Glutamatergic neuron (in vitro differentiated cells): ENCODE results near the gene ADAMTS7. TPM values are rescaled to one million over a fixed set of nuclear protein-coding genes. Genes with fewer than 3 reads are reported as not detected.
"Not testable (repeated sequence)": the region's sequence is repeated elsewhere in the genome, so short reads cannot be mapped to it uniquely, and the experiment has no call there.

Experiments
- DNase-seq: peaks from one replicate; pipeline ENCODE4 v3.0.0; 2022
- H3K27ac Mint-ChIP-seq: one replicate; pipeline ENCODE4 v1.8.0; 2020; ENCODE audit warnings: mild to moderate bottlenecking, mixed read lengths, inconsistent platforms; ENCODE audit not compliant: unreplicated experiment
- H3K27me3 Mint-ChIP-seq: one replicate; pipeline ENCODE4 v1.8.0; 2020; ENCODE audit warnings: mild to moderate bottlenecking, moderate library complexity, mixed read lengths, inconsistent platforms; ENCODE audit not compliant: unreplicated experiment
- H3K36me3 Mint-ChIP-seq: one replicate; pipeline ENCODE4 v1.8.0; 2020; ENCODE audit warnings: mild to moderate bottlenecking, mixed read lengths, inconsistent platforms; ENCODE audit not compliant: unreplicated experiment
- H3K4me1 Mint-ChIP-seq: one replicate; pipeline ENCODE4 v1.8.0; 2020; ENCODE audit warnings: mild to moderate bottlenecking, low read depth, mixed read lengths, inconsistent platforms; ENCODE audit not compliant: unreplicated experiment
- H3K4me3 Mint-ChIP-seq: one replicate; pipeline ENCODE4 v1.8.0; 2020; ENCODE audit warnings: mild to moderate bottlenecking, mixed read lengths, inconsistent platforms; ENCODE audit not compliant: unreplicated experiment
- H3K9me3 Mint-ChIP-seq: one replicate; pipeline ENCODE4 v1.8.0; 2020; ENCODE audit warnings: mild to moderate bottlenecking, moderate library complexity, mixed read lengths, inconsistent platforms; ENCODE audit not compliant: unreplicated experiment
- total RNA-seq: library from RNA; stranded (reverse); fragmentation: NEBNext Ultra II Directional; extraction: Animal tissue kit (Norgen Biotek cat#: 25700); gene quantifications from one replicate; pipeline ENCODE4 v1.2.1, GENCODE V29; 2021; ENCODE audit not compliant: unreplicated experiment
- TF ChIP-seq, protein P1 (sequence below): fragments of 200-600 bp; sonication (generic); IDR thresholded peaks from one replicate; pipeline ENCODE4 v1.5.0; 2021; ENCODE audit not compliant: partially characterized antibody, unreplicated experiment

Gene ADAMTS7
- total RNA-seq, 1 donor from 2014 or later, result 181 TPM

DNA sequence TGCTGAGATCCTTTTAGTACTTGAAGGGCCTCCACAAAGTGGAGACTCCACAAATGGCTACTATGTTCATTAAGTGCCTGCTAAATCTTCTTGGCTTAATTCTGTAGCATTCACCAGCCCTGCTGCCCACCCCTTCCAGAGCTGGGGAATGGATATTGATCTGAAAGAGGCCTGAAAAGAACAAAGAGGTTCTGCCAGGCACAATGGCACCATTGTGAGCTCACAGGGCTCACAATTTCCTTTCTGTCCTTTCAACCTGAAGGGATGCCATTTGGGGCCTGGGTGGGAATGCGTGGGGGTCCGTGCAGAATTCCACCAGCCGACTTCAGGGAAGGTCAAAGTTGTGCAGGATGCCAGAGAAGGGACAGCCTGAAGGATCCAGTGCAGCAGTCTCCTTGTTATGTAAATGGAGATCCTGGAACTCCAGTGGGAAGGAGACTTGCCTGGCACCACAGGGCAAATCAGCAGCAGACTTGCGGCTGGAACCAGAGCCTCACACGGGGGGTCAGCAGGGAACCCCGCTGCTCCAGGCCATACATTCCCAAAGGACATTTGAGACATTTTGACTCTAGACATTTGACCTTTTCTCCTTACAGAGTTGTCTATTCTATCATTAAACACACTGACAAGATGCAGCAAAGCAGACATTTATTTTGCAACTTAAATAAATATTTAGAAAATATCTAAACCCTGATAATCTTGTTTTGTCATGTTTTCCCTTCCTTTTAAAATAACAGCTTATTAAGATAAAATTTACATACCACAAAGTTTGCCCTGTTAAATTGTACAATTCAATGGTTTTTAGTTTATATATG is 39.9 kb upstream of the ADAMTS7 start:
- Mint-ChIP-seq H3K9me3 (no peaks in the 10 kb centered on the region), H3K4me1 (no peaks in the 10 kb centered on the region), H3K4me3 (no peak overlapping the region), H3K36me3 (no peaks in the 10 kb centered on the region), H3K27ac (no peak overlapping the region), H3K27me3 (peaks cover 2% of the 10 kb centered on the region)
- no peak for DNase-seq
- TF ChIP-seq, protein P1, sequence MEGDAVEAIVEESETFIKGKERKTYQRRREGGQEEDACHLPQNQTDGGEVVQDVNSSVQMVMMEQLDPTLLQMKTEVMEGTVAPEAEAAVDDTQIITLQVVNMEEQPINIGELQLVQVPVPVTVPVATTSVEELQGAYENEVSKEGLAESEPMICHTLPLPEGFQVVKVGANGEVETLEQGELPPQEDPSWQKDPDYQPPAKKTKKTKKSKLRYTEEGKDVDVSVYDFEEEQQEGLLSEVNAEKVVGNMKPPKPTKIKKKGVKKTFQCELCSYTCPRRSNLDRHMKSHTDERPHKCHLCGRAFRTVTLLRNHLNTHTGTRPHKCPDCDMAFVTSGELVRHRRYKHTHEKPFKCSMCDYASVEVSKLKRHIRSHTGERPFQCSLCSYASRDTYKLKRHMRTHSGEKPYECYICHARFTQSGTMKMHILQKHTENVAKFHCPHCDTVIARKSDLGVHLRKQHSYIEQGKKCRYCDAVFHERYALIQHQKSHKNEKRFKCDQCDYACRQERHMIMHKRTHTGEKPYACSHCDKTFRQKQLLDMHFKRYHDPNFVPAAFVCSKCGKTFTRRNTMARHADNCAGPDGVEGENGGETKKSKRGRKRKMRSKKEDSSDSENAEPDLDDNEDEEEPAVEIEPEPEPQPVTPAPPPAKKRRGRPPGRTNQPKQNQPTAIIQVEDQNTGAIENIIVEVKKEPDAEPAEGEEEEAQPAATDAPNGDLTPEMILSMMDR, result no peak

DNA sequence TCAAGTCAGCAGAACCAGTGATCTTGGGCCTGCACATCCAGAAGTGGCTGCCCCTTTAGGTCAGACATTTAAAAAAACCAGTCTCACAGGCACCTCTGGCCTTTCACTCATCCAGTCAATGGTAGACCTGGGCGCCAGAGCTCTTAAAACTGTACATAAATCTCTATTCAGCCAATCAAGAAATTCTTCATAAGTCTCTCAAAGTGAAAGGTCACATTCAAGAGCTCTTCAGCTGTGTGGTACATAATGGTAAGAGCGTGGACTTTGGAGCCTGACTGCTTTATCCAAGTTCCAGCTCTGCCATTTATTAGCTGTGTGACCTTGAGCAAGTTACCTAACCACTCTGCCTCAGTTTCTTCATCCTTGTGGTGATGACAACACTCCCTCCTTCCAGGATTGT is 39.1 kb upstream of the ADAMTS7 start:
- no peaks in the 10 kb centered on the region for H3K4me1 Mint-ChIP-seq
- DNase-seq, result no peak
- H3K27ac Mint-ChIP-seq, result no peak overlapping the region
- H3K27me3 Mint-ChIP-seq, result peaks cover 4% of the 10 kb centered on the region
- TF ChIP-seq, protein P1, result no peak
- H3K9me3 Mint-ChIP-seq, result no peaks in the 10 kb centered on the region
- H3K4me3 Mint-ChIP-seq, result no peak overlapping the region
- no peaks in the 10 kb centered on the region for H3K36me3 Mint-ChIP-seq

DNA sequence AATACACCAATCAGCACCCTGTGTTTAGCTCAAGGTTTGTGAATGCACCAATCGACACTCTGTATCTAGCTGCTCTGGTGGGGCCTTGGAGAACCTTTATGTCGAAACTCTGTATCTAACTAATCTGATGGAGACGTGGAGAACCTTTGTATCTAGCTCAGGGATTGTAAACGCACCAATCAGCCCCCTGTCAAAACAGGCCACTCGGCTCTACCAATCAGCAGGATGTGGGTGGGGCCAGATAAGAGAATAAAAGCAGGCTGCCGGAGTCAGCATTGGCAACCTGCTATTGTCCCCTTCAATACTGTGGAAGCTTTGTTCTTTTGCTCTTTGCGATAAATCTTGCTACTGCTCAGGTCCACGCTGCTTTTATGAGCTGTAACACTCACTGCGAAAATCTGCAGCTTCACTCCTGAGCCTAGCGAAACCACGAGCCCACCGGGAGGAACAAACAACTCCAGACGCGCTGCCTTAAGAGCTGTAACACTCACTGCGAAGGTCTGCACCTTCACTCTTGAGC is 36.2 kb upstream of the ADAMTS7 start:
- not testable (repeated sequence) for DNase-seq, H3K9me3 Mint-ChIP-seq, H3K27me3 Mint-ChIP-seq, H3K4me3 Mint-ChIP-seq, H3K36me3 Mint-ChIP-seq, H3K4me1 Mint-ChIP-seq
- peak overlapping the region; percentile 33 for H3K27ac Mint-ChIP-seq

DNA sequence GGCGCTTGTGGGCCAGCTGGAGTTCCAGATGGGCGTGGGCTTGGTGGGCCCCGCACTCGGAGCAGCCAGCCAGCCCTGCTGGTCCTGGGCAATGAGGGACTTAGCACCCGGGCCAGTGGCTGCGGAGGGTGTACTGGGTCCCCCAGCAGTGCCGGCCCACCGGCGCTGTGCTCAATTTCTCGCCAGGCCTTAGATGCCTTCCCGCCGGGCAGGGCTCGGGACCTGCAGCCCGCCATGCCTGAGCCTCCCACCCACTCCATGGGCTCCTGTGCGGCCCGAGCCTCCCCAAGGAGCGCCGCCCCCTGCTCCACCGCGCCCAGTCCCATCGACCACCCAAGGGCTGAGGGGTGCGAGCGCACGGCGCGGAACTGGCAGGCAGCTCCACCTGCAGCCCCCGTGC is 35.6 kb upstream of the ADAMTS7 start:
- not testable (repeated sequence) for H3K4me1 Mint-ChIP-seq, H3K27ac Mint-ChIP-seq, H3K27me3 Mint-ChIP-seq, DNase-seq, H3K9me3 Mint-ChIP-seq, H3K36me3 Mint-ChIP-seq, H3K4me3 Mint-ChIP-seq

DNA sequence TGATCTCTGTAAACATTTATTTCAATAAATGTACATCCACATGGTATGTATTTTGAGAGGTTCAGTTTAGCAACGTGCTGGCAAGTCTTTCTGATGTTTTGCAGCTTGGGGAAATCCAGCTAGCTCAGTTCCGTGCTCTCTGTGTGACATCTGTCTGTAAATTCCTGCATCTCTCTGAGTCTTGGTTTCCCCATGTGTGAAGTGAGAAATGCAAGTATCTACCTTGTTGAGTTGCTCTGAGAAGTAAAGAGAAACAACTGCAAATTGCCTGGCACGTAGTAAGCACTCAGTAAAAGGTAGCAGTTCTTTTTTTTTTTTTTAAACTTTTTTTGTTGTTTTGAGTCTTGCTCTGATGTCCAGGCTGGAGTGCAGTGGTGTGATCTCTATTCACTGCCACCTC is 31.3 kb upstream of the ADAMTS7 start:
- no peak overlapping the region for H3K27ac Mint-ChIP-seq
- peaks cover 5% of the 10 kb centered on the region for H3K27me3 Mint-ChIP-seq
- TF ChIP-seq, protein P1, result no peak
- no peak overlapping the region for H3K4me3 Mint-ChIP-seq
- peaks cover 2% of the 10 kb centered on the region for H3K9me3 Mint-ChIP-seq
- peaks cover 11% of the 10 kb centered on the region for H3K4me1 Mint-ChIP-seq
- no peaks in the 10 kb centered on the region for H3K36me3 Mint-ChIP-seq
- DNase-seq, result no peak

DNA sequence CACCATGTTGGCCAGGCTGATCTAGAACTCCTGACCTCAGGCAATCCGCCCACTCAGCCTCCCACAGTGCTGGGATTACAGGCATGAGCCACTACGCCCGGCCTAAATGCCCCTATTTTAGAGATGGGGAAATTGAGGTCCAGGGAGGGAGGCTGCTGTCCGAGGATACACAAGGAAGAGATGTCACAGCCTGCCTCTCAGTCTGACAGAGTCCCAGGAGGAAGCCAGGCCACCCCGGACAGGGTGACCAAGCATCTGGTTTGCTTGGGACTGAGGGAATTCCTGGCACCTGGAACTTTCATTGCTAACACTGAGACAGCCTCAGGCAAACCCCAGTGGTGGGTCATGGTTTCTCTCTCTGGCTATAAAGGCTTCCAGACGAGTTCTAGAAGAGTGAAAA is 30.6 kb upstream of the ADAMTS7 start:
- Mint-ChIP-seq H3K36me3 (no peaks in the 10 kb centered on the region), H3K9me3 (peaks cover 2% of the 10 kb centered on the region), H3K27ac (no peak overlapping the region), H3K4me3 (no peak overlapping the region), H3K4me1 (peaks cover 11% of the 10 kb centered on the region), H3K27me3 (peaks cover 5% of the 10 kb centered on the region)
- TF ChIP-seq, protein P1, result no peak
- DNase-seq, result no peak
